Motor neuron (in vitro differentiated cells): ENCODE measurements around the gene ROPN1L. TPM values are rescaled to one million over a fixed set of nuclear protein-coding genes. Genes with fewer than 3 reads are reported as not detected.

Source experiments
- ATAC-seq, 8 experiments: fragments of 200-7000 bp; cut with Tn5 transposase; replicated peaks in 6 of 8; 2 replicates each; pipeline ENCODE4 v1.8.0; 2021; ENCODE audit warnings: mild to moderate bottlenecking in 8 of 8, moderate library complexity in 8 of 8
- H3K27ac ChIP-seq, 2 donors: fragments of 250-450 bp; sonication (Bioruptor Pico); 2 replicates each; pipeline ENCODE4 v1.9.0; 2021; ENCODE audit warnings: antibody characterized with exemption in 2 of 2, mild to moderate bottlenecking in 2 of 2, moderate library complexity in 1 of 2
- H3K4me1 ChIP-seq, 2 donors: fragments of 250-450 bp; sonication (Bioruptor Pico); replicated peaks in 1 of 2; 2 replicates each; pipeline ENCODE4 v1.6.1; 2021; ENCODE audit warnings: antibody characterized with exemption in 2 of 2, mild to moderate bottlenecking in 2 of 2, moderate library complexity in 1 of 2
- H3K4me3 ChIP-seq, 5 donors: fragments of 250-450 bp; sonication (Bioruptor Pico); 2 replicates each; pipeline ENCODE4 v1.9.0; 2021; ENCODE audit warnings: antibody characterized with exemption in 5 of 5, mild to moderate bottlenecking in 5 of 5, moderate library complexity in 4 of 5
- WGBS, 10 experiments: fragments of 450-650 bp; shearing (Covaris generic); methylation state at CpG; one replicate each; pipeline ENCODE4 v1.0.0; 2022; 5-methylcytosine and 5-hydroxymethylcytosine counted together
- in situ Hi-C, 9 experiments: fragments of 400-800 bp; cut with MboI; loops; one replicate each; pipeline ENCODE4 v1.15.0; 2021; ENCODE audit warnings: low sequenced_read_pairs in 9 of 9, low pct_unique_long_range_greater_than_20kb in 2 of 9; ENCODE audit not compliant: unreplicated experiment in 9 of 9
- total RNA-seq, 8 experiments: library from RNA; unstranded; fragments of 300-600 nt; gene quantifications; 2 replicates each; pipeline versions ENCODE4 v1.2.3 to v1.2.4, GENCODE V29; 2022

ROPN1L gene
- total RNA-seq, 8 experiments from 2014 or later, result 1.1 to 25.7 (median 2.2) TPM; not detected in 1

DNA sequence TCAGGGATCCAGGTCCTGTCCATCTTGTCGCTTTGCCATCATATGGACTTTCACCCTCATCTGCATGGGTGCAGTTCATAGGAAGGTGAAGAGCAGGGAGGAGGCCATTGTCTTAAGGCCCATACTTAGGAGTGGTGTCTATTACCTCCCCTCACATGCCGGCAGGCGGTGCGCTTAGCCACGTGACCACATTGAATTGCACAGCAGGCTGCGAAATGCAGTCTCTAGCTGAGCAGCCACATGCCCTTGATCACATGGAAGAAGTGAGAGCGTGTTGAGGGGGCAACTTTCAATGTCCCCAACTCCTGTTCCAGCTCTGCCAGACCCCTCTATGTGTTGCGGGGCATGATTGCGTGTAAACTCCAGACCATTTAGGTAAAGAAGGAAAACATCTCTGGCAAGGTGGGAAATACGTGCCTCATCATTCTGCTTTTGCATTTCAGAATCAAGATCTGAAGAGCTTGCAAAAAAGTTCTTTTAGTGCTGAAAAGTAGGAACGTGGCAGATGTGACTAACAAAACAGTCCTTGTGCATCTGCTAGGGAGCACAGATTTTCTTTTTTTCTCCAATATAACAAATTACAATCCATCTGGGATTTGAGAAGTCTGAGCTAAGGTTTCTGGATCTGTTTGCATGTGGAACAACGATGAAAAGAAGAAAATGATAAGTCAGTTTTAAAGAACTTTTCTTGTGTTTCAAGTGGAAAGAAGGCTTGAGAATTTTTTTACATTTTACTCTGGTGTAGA is 34.4 kb downstream of the ROPN1L start:
- Histone ChIP-seq H3K27ac (no peak overlapping the region), H3K4me1 (no peaks in the 10 kb centered on the region), H3K4me3 (no peak overlapping the region)
- WGBS, 10 experiments, result 46 to 100% (median 79%) methylated on average over 1 to 11 of the region's 12 CpGs
- ATAC-seq, result no peak
- in situ Hi-C loops, result no loop called here

DNA sequence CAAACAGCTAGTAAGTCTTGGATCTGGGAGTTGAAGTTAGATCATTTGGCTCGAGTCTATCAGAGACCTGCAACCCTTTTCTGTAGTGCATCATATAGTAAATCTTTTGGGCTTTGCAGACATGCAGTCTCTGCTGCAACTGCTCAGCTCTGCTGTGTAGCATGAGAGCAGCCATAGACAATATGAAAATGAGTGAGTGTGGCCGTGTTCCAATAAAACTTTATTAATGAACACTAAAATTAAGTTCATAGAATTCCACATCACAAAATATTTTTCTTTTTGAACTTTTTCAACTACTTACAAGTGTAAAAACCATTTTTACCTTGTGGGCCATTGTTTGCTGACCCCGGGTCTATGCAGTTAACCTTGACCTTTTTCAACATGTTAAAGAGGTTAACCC is 35.2 kb downstream of the ROPN1L start:
- Histone ChIP-seq H3K4me3 (no peak overlapping the region), H3K4me1 (peaks cover 0 to 4% of the 10 kb centered on the region in 2 donors), H3K27ac (no peak overlapping the region)
- no peak for ATAC-seq
- WGBS, 10 experiments, result 13 to 100% (median 92%) methylated on average over 1 to 3 of the region's 3 CpGs
- in situ Hi-C loops, result no loop called here

GRCh38 chr5:10477943-10478342 is 36.3 kb downstream of the ROPN1L start:
- Histone ChIP-seq H3K4me1 (peaks cover 0 to 4% of the 10 kb centered on the region in 2 donors), H3K27ac (no peak overlapping the region), H3K4me3 (no peak overlapping the region)
- WGBS, 10 experiments, result 89 to 100% (median 95%) methylated on average over 1 to 3 of the region's 6 CpGs; no CpG with 5 or more reads in 7 of the 10 experiments
- in situ Hi-C loops, result no loop called here
- ATAC-seq, result no peak

- no peak overlapping the region for H3K27ac ChIP-seq
- 10 to 94% (median 80%) methylated on average over 1 to 5 of the region's 5 CpGs; no CpG with 5 or more reads in 2 of the 10 experiments for WGBS, 10 experiments
- no peak overlapping the region for H3K4me3 ChIP-seq
- ATAC-seq, result no peak
- in situ Hi-C loops, result no loop called here
- H3K4me1 ChIP-seq, result peaks cover 0 to 4% of the 10 kb centered on the region in 2 donors
Measured at GRCh38 chr5:10478436-10478835, 36.8 kb downstream of the ROPN1L start.

DNA sequence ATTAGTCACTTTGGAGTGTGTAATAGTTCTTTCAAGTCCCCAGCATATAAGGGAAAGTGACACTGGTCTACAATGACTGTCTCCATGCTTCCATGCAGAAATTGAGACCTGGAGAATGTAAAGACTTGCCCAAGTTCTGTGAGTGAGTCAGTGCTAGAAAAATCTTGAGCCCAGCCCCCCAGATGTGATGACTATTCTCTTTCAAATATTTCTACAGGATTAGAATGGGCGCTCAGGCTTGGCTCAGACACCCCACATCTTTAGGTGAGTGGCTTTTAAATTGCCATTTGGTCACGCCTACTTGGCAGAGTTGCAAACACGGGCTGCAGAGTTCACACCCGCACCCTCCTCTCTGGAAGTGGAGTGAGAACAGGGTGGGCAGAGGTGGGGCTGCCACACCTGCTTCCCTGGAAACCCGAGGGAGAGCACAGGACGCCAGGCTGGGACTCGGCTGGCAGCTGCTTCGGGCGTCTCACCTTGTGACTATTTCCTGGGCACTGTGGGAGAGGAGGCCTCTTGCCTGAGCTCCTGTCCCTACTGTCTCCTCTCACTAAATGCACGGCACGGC is 37.6 kb downstream of the ROPN1L start:
- 8 to 90% (median 81%) methylated on average over 2 to 5 of the region's 11 CpGs; no CpG with 5 or more reads in 2 of the 10 experiments for WGBS, 10 experiments
- ATAC-seq, result peak in 2 of 8 experiments; percentile 60 to 83
- no peak overlapping the region for H3K27ac ChIP-seq
- H3K4me1 ChIP-seq, result peaks cover 0 to 4% of the 10 kb centered on the region in 2 donors
- H3K4me3 ChIP-seq, result no peak overlapping the region
- in situ Hi-C loops, result no loop called here

- WGBS, 10 experiments, result 60 to 100% (median 87%) methylated on average over 1 to 7 of the region's 12 CpGs; no CpG with 5 or more reads in 1 of the 10 experiments
Measured at GRCh38 chr5:10480237-10480985, 38.7 kb downstream of the ROPN1L start.

GRCh38 chr5:10481241-10481935 is 39.7 kb downstream of the ROPN1L start:
- WGBS, 10 experiments, result 43 to 100% (median 80%) methylated on average over 1 to 10 of the region's 10 CpGs; no CpG with 5 or more reads in 1 of the 10 experiments
- peak in 1 of 8 experiments; percentile 25 for ATAC-seq
- Histone ChIP-seq H3K4me1 (peaks cover 0 to 4% of the 10 kb centered on the region in 2 donors), H3K27ac (no peak overlapping the region), H3K4me3 (no peak overlapping the region)
- in situ Hi-C loops, result no loop called here

More at GRCh38 chr5:10480237-10480985, 38.7 kb downstream of the ROPN1L start:
- Histone ChIP-seq H3K27ac (no peak overlapping the region), H3K4me3 (no peak overlapping the region), H3K4me1 (peaks cover 0 to 4% of the 10 kb centered on the region in 2 donors)
- in situ Hi-C loops, result no loop called here
- no peak for ATAC-seq

GRCh38 chr5:10482791-10483530 is 41.3 kb downstream of the ROPN1L start:
- H3K4me3 ChIP-seq, result no peak overlapping the region
- ATAC-seq, result no peak
- in situ Hi-C loops, result no loop called here
- no peak overlapping the region for H3K27ac ChIP-seq
- H3K4me1 ChIP-seq, result peaks cover 0 to 4% of the 10 kb centered on the region in 2 donors
- 70 to 100% (median 84%) methylated on average over 1 to 9 of the region's 12 CpGs; no CpG with 5 or more reads in 5 of the 10 experiments for WGBS, 10 experiments

DNA sequence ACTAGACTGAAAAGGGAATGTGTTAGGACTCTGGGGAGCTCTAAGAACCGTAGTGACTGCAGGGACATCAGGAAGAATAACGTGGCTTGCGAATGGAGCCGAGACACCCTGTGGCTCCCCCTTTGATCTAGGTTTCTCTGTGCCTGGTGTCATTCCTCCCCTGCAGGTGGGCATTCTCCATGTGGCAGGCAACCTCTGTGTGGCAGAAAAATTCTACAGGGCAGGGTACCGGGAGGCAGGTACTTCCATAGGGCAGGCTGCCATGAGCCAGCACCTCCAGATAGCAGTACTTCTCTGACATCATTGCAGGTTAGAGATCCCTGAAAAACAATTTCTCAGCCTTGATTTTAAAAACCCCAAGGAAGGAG is 43.1 kb downstream of the ROPN1L start:
- 40 to 100% (median 71%) methylated on average over 2 to 4 of the region's 5 CpGs; no CpG with 5 or more reads in 3 of the 10 experiments for WGBS, 10 experiments
- no peak overlapping the region for H3K4me3 ChIP-seq
- peaks cover 0 to 4% of the 10 kb centered on the region in 2 donors for H3K4me1 ChIP-seq
- ATAC-seq, result no peak
- no peak overlapping the region for H3K27ac ChIP-seq
- in situ Hi-C loops, result no loop called here

DNA sequence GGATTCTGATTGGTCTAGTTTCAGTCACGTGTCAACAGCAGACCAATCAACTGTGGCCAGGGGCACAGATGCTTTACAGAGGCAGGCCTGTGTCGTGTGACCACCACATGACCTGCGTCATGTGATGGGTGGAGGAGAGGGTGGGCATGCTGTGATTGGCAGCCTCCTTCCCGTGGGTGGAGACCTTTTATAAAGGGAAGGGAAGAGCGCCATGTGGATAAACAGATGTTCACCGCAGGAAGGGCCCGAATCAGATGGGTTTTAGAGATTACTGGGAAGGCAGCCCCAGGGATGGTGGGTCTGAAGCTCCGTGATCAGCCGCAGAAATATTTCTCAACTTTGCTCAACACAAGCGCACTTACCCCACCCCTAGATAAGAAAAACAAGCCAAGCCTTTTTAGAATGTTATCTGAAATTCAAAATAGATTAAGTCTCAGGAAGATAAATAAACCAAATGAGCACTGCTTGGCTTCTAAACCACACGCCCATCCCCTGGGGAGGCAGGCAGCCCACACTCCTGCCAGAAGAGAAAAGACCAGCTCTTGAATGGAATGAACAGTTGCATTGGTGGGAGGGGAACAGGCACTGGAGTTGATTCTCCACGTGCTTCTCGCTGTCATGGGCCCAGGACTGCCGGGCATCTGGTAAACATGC is 43.6 kb downstream of the ROPN1L start:
- peaks cover 0 to 4% of the 10 kb centered on the region in 2 donors for H3K4me1 ChIP-seq
- WGBS, 10 experiments, result 68 to 100% (median 91%) methylated on average over 1 to 8 of the region's 14 CpGs; no CpG with 5 or more reads in 2 of the 10 experiments
- no peak overlapping the region for H3K27ac ChIP-seq
- in situ Hi-C loops, result no loop called here
- H3K4me3 ChIP-seq, result no peak overlapping the region
- ATAC-seq, result peak in 7 of 8 experiments; percentile 13 to 95 (median 67)

- H3K27ac ChIP-seq, result no peak overlapping the region
- ATAC-seq, result peak in 1 of 8 experiments; percentile 8
- in situ Hi-C loops, result no loop called here
- WGBS, 10 experiments, result 77 to 100% (median 92%) methylated on average over 2 to 4 of the region's 10 CpGs; no CpG with 5 or more reads in 7 of the 10 experiments
- H3K4me1 ChIP-seq, result peaks cover 0 to 4% of the 10 kb centered on the region in 2 donors
- H3K4me3 ChIP-seq, result no peak overlapping the region
Measured at GRCh38 chr5:10485897-10486296, 44.2 kb downstream of the ROPN1L start.
